ENCODE measurements around the gene ADGRV1.

The ADGRV1 gene

DNA sequence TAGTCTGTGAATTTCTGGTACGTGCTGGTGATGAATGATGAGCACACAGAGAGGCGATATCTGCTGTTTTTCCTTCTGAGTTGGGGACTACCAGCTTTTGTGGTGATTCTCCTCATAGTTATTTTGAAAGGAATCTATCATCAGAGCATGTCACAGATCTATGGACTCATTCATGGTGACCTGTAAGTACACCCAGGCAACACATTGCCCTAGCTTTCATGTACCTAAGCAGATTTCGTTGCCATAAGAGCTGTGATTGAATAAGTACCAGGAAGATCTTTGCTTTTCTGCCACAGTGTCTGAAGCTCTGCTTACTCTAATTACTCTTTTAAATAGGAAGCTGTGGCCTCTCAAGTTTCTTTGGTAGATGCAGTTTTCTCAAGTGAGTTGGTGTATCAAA lies 426.7 kb downstream of the ADGRV1 start:
- H3K4me3 ChIP-seq (replicated peaks; ENCODE audit: low read depth, low read length), result no peak overlapping the region
- TF ChIP-seq, protein P1, sequence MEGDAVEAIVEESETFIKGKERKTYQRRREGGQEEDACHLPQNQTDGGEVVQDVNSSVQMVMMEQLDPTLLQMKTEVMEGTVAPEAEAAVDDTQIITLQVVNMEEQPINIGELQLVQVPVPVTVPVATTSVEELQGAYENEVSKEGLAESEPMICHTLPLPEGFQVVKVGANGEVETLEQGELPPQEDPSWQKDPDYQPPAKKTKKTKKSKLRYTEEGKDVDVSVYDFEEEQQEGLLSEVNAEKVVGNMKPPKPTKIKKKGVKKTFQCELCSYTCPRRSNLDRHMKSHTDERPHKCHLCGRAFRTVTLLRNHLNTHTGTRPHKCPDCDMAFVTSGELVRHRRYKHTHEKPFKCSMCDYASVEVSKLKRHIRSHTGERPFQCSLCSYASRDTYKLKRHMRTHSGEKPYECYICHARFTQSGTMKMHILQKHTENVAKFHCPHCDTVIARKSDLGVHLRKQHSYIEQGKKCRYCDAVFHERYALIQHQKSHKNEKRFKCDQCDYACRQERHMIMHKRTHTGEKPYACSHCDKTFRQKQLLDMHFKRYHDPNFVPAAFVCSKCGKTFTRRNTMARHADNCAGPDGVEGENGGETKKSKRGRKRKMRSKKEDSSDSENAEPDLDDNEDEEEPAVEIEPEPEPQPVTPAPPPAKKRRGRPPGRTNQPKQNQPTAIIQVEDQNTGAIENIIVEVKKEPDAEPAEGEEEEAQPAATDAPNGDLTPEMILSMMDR (IDR thresholded peaks at IDR 0.05; ENCODE audit: low read length, missing control alignments), result no peak
- no peak for DNase-seq (ENCODE audit: low read depth)

DNA sequence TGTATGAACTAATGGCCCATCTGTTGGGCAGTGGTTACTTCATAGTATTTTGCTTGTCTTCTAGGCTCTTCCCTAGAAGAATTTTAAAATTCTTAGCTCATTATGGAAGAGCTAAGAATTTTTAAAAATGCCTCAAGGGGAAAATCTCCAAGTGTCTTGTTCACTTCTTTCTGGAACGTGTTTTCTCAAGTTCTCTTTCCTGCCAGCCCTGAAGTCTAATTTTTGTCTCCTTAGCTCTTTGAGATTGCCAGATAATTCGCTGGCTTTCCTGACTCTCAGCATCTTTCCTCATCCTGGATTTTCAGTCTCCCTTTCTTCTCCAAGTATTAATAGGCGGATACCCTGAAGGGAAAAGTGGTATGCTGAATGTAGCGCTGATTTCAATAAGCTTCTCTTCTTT lies 429.1 kb downstream of the ADGRV1 start:
- TF ChIP-seq, protein P1 (IDR thresholded peaks at IDR 0.05; ENCODE audit: low read length, missing control alignments), result no peak
- H3K4me3 ChIP-seq (replicated peaks; ENCODE audit: low read depth, low read length), result no peak overlapping the region
- DNase-seq (ENCODE audit: low read depth), result no peak

DNA sequence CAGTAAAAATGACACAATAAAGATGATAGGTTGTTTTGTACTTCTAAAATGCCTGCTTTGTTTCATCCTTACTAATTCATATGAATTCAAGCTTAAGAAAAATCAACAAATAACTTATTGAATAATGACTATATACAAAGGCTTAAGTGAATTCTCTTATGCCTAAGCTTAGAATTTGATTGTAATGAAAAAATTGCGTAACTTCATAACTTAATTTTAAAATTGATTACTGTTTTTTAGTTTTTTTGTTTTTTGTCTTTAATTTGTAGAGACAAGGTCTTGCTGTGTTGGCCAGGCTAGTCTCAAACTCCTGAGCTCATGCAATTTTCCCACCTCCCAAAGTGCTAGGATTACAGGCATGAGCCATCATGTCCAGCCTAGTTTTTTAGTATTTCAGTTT lies 432.6 kb downstream of the ADGRV1 start:
- DNase-seq (ENCODE audit: low read depth), result no peak
- TF ChIP-seq, protein P1 (IDR thresholded peaks at IDR 0.05; ENCODE audit: low read length, missing control alignments), result no peak
- no peak overlapping the region for H3K4me3 ChIP-seq (replicated peaks; ENCODE audit: low read depth, low read length)

DNA sequence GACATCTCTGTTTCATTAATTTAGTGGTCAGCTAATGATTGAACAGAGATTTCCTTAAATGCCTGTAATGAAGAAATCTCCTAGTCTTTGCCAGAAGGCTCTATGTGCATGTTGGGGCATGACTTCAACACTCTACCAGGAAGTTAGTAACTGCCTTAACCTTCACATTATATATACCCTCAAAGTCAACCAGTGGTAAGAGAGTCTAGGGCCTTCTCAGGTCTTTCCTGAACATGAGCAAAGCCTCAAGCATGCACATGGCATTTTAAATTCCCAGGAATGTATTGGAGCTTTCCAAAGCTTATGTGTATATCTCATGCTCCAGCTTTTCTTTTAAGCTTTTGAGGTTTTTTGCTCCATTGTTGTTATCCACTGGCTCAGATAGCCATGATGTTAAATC lies 436.2 kb downstream of the ADGRV1 start:
- TF ChIP-seq, protein P1 (IDR thresholded peaks at IDR 0.05; ENCODE audit: low read length, missing control alignments), result no peak
- no peak for DNase-seq (ENCODE audit: low read depth)
- no peak overlapping the region for H3K4me3 ChIP-seq (replicated peaks; ENCODE audit: low read depth, low read length)

DNA sequence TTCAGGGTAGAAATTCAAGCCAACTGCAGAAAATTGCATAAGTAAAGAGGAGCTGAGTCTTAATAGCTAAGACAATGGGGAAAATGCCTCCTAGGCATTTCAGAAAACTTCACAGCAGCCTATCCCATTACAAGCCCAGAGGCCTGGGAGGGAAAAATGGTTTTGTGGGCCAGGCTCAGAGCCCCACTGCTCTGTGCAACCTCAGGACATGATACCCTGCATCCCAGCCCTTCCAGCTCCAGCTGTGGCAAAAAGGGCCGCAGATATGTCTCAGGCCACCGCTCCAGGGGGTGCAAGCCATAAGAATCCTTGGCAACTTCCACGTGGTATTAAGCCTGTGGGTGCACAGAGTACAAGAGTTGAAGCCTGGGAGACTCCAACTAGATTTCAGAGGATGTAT lies 437.5 kb downstream of the ADGRV1 start:
- TF ChIP-seq, protein P1 (IDR thresholded peaks at IDR 0.05; ENCODE audit: low read length, missing control alignments), result no peak
- H3K4me3 ChIP-seq (replicated peaks; ENCODE audit: low read depth, low read length), result no peak overlapping the region
- no peak for DNase-seq (ENCODE audit: low read depth)

DNA sequence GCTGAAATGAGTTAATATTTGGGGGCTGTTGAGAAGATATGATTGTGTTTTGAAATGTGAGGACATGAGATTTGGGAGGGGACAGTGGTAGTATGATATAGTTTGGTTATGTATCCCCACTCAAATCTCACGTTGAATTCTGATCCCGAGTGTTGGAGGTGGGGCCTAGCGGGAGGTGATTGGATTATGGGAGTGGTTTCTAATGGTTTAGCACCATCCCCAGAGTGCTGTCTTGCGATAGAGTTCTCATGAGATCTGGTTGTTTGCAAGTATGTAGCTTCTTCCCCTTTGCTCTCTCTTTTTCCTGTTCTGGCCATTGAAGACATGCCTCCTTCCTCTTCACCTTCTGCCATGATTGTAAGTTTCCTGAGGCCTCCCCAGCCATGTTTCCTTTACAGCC lies 438.5 kb downstream of the ADGRV1 start:
- TF ChIP-seq, protein P1 (IDR thresholded peaks at IDR 0.05; ENCODE audit: low read length, missing control alignments), result no peak
- no peak overlapping the region for H3K4me3 ChIP-seq (replicated peaks; ENCODE audit: low read depth, low read length)
- no peak for DNase-seq (ENCODE audit: low read depth)

DNA sequence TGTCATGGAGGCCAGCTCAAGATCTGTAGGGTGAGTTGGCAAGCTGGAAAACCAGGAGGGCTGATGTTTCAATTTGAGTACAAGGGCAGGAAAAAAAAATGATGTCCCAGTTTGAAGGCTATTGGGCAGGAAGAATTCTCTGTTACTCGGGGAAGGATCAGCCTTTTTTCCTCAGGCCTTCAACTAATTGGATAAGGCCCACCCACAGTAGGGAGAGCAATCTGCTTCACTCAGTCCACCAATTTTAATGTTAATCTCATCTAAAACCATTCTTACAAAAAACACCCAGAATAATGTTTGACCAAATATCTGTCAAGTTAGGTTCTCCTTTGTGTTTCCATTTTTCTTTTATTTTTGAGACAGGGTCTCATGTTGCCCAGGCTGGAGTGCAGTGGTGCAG lies 442.1 kb downstream of the ADGRV1 start:
- H3K4me3 ChIP-seq (replicated peaks; ENCODE audit: low read depth, low read length), result no peak overlapping the region
- no peak for DNase-seq (ENCODE audit: low read depth)
- TF ChIP-seq, protein P1 (IDR thresholded peaks at IDR 0.05; ENCODE audit: low read length, missing control alignments), result no peak

Measured in fibroblast of pulmonary artery (primary cell).